Stimulated activated CD4-positive, alpha-beta T cell treated with anti-CD3 and anti-CD28 coated beads, TNF-alpha, amount 100 ng/mL, for 48 hours (primary cell): Measurements from ENCODE around the gene SDK2.
"Not testable (repeated sequence)": the region's sequence is repeated elsewhere in the genome, so short reads cannot be mapped to it uniquely, and the experiment has no call there.

ENCODE experiments used
- DNase-seq, 3 donors: peaks; one replicate each; pipeline ENCODE4 v3.0.0-alpha.2; 2020; ENCODE audit warnings: low read depth in 3 of 3

The SDK2 gene

GRCh38 chr17:73348018-73348828 is 296.0 kb downstream of the SDK2 start:
- no peak for DNase-seq

GRCh38 chr17:73347351-73347750 is 296.9 kb downstream of the SDK2 start:
- DNase-seq, result no peak

GRCh38 chr17:73346501-73347162 is 297.6 kb downstream of the SDK2 start:
- DNase-seq, result no peak

GRCh38 chr17:73343739-73344454 is 300.3 kb downstream of the SDK2 start:
- no peak for DNase-seq

GRCh38 chr17:73343168-73343634 is 301.0 kb downstream of the SDK2 start:
- no peak for DNase-seq

- DNase-seq, result no peak
Measured at GRCh38 chr17:73342541-73343167, 301.6 kb downstream of the SDK2 start.

- DNase-seq, result no peak
Measured at GRCh38 chr17:73342050-73342522, 302.2 kb downstream of the SDK2 start.

GRCh38 chr17:73341350-73342049 is 302.7 kb downstream of the SDK2 start:
- no peak for DNase-seq

GRCh38 chr17:73340093-73340596 is 304.1 kb downstream of the SDK2 start:
- DNase-seq, result no peak

GRCh38 chr17:73338566-73339197 is 305.6 kb downstream of the SDK2 start:
- no peak for DNase-seq

- DNase-seq, result no peak
Measured at GRCh38 chr17:73338050-73338521, 306.2 kb downstream of the SDK2 start.

GRCh38 chr17:73337330-73337710 is 306.9 kb downstream of the SDK2 start:
- no peak for DNase-seq

GRCh38 chr17:73336408-73337329 is 307.6 kb downstream of the SDK2 start:
- DNase-seq, result no peak

GRCh38 chr17:73335591-73336407 is 308.4 kb downstream of the SDK2 start:
- DNase-seq, result no peak

- no peak for DNase-seq
Measured at GRCh38 chr17:73334771-73335513, 309.3 kb downstream of the SDK2 start.

GRCh38 chr17:73333445-73333844 is 310.8 kb downstream of the SDK2 start:
- not testable (repeated sequence) for DNase-seq

GRCh38 chr17:73331060-73331459 is 313.2 kb downstream of the SDK2 start:
- no peak for DNase-seq

- no peak for DNase-seq
Measured at GRCh38 chr17:73327676-73328075, 316.6 kb downstream of the SDK2 start.
